IPS-18c (cell line): ENCODE results near the gene MTFMT.
"Not testable (repeated sequence)": the region's sequence is repeated elsewhere in the genome, so short reads cannot be mapped to it uniquely, and the experiment has no call there.

ENCODE experiments used
- H3K4me3 ChIP-seq: 2 replicates; pipeline ENCODE4 v1.7.0; 2013; ENCODE audit warnings: low read depth, mild to moderate bottlenecking, low read length, moderate library complexity; ENCODE audit not compliant: insufficient read depth
- H3K9me3 ChIP-seq: one replicate; pipeline ENCODE4 v1.6.1; 2013; ENCODE audit warnings: mild to moderate bottlenecking, low read length, moderate library complexity; ENCODE audit not compliant: control insufficient read depth, insufficient read depth

The MTFMT gene

DNA sequence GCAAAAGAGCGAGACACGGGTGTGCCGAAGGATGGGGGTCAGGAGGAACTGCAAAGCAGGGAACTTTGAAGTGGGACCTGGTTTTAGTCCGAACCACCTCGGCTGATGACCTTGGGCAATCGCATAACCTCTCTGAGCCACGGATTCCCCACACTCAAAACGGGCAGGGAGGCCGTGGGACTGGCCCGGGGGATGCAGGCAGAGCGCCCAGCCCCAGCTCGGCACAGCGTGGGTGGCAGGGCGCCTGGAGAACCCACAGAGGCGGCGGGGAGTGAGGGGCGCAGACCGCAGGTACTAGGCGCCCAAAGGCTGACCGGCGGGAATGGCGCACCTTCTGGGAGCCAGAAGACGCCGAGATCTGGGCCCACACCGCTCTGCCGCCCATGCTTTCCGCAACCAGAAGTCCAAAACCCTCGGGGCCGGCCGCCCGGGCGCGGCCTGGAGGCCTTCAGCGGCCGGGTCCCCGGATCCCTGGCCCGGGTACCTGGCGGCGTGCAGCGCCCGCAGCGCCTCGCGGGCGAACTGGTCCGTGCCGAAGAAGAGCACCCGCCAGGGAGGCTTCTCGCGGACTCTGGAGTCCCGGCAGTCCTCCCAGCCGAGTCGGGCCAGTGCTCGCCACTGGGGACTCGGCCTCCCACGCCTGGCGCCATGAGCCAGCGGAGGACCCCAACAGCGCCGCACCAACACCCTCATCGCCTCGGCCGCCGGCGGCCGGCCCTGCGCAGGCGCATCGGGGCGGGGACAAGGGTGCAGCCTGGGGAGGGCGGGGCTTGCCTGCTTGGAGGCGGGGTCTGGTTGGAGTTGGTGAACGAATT is at the start of gene MTFMT:
TSS of gene MTFMT (minus strand) at position 719 of the 815 bp plus-strand sequence. CDS start at position 693, 26 bp downstream.
- peak within 1 kb of the TSS; percentile 98 for H3K4me3 ChIP-seq
- peaks cover 2% of the 10 kb centered on the region for H3K9me3 ChIP-seq

DNA sequence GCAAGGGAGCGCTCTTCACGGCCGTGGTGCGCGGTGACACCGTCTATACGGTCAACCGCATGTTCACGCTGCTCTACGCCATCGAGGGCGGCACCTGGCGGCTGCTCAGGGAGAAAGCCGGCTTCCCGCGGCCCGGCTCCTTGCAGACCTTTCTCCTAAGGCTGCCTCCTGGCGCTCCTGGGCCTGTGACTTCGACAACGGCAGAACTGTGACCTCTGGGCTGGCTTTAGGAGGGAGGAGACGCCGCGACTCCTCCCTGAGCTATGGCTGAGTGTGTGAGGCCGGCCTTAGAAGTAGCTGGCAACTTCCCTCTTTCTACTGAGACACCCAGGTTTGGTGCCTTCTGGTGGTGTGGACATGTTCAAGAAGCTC is 48.5 kb upstream of the MTFMT start:
- Histone ChIP-seq H3K4me3 (no peak overlapping the region), H3K9me3 (no peaks in the 10 kb centered on the region)

DNA sequence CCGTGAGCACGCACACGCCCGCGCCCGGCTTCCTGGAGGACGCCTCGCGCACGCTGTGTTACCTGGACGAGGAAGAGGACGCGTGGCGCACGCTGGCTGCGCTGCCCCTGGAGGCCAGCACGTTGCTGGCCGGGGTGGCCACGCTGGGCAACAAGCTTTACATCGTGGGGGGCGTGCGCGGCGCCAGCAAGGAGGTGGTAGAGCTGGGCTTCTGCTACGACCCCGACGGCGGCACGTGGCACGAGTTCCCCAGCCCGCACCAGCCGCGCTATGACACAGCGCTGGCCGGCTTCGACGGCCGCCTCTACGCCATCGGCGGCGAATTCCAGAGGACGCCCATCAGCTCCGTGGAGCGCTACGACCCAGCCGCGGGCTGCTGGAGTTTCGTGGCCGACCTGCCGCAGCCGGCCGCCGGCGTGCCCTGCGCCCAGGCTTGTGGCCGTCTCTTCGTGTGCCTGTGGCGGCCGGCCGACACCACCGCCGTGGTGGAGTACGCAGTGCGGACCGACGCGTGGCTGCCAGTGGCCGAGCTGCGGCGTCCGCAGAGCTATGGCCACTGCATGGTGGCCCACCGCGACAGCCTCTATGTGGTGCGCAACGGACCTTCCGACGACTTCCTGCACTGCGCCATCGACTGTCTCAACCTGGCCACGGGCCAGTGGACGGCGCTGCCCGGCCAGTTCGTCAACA is 48.0 kb upstream of the MTFMT start:
- H3K4me3 ChIP-seq = no peak overlapping the region
- peaks cover 2% of the 10 kb centered on the region for H3K9me3 ChIP-seq

DNA sequence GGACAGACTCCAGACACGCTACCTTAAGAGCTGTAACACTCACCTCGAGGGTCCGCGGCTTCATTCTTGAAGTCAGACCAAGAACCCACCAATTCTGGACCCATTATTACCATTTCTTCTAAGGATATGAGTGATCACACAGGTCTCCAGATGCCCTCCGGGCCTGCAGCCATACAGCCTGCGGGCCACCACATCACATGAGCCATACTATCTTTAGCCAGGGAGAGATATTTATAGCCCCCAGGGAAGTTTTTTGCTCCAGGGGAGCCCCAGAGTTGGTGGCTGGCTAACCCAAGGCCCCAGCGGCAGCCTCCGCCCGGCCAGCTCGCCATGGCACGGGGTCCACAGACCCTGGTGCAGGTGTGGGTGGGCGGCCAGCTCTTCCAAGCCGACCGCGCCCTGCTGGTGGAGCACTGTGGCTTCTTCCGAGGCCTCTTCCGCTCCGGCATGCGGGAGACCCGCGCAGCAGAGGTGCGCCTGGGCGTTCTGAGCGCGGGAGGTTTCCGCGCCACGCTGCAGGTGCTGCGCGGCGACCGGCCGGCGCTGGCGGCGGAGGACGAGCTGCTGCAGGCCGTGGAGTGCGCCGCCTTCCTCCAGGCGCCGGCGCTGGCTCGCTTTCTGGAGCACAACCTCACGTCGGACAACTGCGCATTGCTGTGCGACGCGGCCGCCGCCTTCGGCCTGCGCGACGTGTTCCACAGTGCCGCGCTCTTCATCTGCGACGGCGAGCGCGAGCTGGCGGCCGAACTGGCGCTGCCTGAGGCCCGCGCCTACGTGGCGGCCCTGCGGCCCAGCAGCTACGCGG is 47.2 kb upstream of the MTFMT start, which contains the start of gene KBTBD13:
TSS of gene KBTBD13 (plus strand) at position 261 of the 805 bp plus-strand sequence. CDS start at position 331, 70 bp downstream.
- Histone ChIP-seq H3K9me3 (peaks cover 2% of the 10 kb centered on the region), H3K4me3 (no peak within 1 kb of the TSS)

DNA sequence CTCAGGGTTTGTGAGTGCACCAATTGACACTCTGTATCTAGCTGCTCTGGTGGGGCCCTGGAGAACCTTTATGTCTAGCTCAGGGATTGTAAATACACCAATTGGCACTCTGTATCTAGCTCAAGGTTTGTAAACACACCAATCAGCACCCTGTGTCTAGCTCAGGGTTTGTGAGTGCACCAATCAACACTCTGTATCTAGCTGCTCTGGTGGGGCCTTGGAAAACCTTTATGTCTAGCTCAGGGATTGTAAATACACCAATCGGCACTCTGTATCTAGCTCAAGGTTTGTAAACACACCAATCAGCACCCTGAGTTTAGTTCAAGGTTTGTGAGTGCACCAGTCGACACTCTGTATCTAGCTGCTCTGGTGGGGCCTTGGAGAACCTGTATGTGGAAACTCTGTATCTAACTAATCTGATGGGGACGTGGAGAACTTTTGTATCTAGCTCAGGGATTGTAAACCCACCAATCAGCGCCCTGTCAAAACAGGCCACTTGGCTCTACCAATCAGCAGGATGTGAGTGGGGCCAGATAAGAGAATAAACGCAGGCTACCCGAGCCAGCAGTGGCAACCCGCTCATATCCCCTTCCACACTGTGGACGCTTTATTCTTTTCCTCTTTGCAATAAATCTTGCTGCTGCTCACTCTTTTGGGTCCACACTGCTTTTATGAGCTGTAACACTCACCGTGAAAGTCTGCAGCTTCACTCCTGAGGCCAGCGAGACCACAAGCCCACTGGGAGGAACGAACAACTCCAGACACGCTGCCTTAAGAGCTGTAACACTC is 46.4 kb upstream of the MTFMT start:
- H3K4me3 ChIP-seq, H3K9me3 ChIP-seq: not testable (repeated sequence)

DNA sequence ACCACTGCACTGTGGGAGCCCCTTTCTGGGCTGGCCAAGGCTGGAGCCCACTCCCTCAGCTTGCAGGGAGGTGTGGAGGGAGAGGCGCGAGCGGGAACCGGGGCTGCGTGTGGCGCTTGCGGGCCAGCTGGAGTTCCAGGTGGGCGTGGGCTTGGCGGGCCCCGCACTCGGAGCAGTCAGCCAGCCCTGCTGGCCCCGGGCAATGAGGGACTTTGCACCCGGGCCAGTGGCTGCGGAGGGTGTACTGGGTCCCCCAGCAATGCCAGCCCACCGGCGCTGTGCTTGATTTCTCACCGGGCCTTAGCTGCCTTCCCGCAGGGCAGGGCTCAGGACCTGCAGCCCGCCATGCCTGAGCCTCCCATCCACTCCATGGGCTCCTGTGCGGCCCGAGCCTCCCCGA is 45.5 kb upstream of the MTFMT start:
- H3K9me3 ChIP-seq, H3K4me3 ChIP-seq: not testable (repeated sequence)

DNA sequence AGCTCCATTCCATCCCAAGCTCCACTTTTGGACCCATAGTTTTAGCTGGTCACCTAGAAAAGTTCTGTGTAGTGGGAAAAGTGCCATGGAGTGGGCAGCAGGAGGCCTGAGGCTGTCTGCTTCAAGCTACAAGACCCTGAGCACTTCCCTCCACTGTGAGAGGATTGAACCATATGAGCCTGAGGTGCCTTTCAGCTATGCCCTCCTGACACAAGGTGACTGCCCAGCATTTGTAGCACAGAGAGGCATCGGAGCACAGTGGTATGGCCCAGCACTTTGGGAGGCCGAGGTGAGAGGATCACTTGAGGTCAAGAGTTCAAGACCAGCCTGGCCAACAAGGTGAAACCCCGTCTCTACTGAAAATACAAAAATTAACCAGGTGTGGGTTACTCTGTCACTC is 43.2 kb upstream of the MTFMT start:
- peaks cover 2% of the 10 kb centered on the region for H3K9me3 ChIP-seq
- no peak overlapping the region for H3K4me3 ChIP-seq

DNA sequence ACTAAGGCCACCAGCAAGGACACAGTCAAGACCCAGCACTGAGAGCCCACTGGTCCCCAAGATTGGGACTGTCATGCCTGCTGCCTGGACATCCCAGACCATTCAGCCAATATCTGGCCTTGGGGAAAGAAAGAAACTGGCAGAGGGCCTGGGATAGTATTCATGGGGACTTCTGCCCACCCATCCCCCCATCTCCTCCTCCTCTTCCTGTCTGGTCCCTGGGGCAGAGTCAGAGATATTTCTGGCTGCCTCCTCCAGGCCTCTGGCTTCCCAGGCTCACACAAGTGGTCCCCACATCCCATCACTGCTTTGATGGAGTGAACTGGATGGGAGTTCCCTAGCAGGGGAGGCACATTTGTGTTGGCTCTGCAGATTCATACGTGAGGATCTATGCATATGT is 42.6 kb upstream of the MTFMT start:
- Histone ChIP-seq H3K9me3 (peaks cover 2% of the 10 kb centered on the region), H3K4me3 (no peak overlapping the region)

DNA sequence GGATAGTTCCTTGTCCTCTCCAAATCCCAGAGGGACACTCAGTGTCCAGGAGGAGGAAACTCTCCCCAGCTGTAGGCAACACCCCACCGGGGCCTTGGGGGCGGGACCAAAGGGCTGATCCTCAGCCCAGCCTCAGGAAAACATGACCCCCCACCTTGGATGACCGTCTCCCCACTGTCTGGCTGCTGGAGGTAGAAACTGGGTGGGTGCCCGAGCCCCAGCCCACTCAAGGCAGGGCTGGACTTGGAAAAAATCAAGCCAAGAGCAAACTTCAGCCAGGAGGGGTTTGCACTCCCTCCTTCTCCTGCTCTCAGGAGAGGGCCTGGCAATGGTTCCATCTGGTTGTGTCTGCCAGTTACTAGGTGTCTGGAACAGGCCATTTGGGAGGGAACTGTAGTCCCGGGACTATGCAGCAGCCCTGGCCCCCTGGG is 42.0 kb upstream of the MTFMT start:
- no peak overlapping the region for H3K4me3 ChIP-seq

DNA sequence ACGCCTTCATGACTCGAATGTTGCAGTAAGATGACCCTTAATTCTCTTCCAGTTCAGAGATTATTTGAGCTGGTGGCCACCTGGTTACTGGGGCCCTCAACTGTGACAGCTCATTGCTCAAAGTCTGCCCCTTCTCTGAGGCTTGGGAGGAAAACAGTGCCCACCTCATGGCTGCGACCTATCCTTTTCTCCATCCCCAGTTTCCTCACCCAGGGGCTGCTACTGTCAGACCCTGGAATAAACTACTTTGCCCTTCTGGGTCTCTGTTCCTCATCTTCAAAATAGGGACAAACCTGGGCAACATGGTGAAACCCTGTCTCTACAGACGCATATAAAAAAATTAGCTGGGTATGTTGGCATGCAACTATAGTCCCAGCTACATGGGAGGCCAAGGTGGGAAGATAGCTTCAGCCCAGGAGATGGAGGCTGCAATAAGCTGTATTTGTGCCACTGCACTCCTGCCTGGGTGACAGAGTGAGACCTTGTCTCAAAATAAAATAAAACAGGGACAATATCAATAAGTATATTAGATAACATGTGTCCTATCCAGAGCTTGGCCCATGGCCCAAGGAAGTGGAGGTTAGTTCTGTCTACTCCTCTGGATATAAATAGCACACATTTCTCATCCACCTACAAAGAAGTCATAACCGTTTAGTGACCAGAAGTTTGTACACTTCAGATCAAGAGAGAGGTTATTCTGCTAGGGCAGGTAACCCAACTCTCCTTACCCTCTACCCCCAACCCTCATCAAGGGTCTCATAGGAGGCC is 40.5 kb upstream of the MTFMT start:
- H3K9me3 ChIP-seq = peaks cover 2% of the 10 kb centered on the region

More for the DNA sequence above, 42.0 kb upstream of the MTFMT start:
- H3K9me3 ChIP-seq = peaks cover 2% of the 10 kb centered on the region

DNA sequence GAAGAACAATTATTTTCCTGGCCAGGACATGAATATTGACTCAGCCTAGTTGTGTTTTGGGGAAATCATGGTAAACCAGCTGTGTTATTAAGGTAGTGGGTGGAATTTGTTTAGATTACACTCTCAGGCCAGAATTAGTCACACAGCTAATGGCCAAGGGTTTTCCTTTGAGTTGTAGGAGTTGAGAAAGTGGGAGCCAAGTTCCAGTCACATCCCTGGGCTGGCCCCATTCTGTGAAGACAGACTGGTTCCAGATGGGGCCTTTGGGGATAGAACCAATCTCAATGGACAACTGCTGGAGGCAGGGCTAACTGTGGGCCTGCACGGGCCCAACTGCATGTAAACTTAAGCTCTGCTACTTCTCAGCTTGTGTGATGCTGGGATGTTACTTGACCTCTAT is 39.7 kb upstream of the MTFMT start:
- no peak overlapping the region for H3K4me3 ChIP-seq
- H3K9me3 ChIP-seq = peaks cover 2% of the 10 kb centered on the region

More for the DNA sequence above, 40.5 kb upstream of the MTFMT start:
- H3K4me3 ChIP-seq = no peak overlapping the region

DNA sequence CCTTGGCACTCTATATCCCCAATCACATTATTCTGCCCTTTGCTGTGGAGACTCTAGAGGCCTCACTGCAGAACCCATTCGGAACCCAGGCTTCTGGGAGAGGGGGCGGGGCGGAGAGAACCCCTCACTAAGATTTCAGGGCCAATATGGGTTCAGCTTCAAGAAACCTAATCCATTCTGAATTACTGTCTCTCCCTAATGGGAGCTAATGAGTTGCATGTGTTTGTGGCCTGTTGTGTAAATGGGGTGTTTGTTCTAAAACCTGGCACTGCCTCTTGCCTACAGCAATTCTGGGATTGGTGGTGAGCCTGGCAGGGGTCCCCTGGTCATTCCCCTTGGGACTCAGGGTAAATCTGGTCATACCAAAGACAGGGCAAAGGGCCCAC is 39.0 kb upstream of the MTFMT start:
- H3K4me3 ChIP-seq = peak overlapping the region; percentile 69; the same call in 1 of the 2 replicates

DNA sequence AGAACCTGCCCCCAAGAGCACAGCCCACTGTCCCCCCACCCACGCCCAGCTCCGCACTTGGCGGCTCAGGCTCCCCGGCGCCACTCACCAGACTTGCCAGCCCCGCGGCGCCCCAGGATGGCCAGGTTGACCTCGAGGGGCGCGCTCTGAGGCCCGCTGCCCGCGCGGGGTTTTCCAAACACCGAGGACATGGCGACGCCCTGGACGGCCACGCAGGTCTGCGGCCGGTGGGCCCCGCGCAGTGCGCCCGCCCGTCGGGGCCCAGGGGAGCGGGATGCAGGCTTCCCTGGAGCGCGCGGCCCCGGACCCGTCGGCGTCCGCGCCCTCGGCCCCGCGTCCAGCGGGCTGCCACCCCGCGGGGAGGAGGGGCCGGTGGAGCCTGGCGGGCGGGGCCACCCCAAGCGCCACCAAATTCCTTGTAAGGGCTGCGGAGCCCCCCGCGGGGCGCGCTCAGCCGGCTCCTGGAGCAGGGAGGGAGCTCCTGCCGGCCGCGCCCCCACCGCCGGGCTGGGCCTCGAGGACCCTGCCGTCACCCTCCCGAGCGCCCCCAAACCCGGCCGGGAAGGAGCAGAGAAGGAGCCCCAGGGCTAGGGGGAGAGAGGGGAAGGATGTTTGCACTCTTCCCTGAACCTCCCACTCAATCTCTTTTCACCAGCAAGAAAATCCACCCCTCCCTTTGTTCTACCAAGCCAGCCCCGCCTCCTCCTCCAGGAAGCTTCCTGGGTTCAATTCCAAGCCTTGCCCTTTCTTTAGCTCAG is 38.4 kb upstream of the MTFMT start, which contains the start of gene RASL12:
TSS of gene RASL12 (minus strand) at position 347 of the 758 bp plus-strand sequence. CDS start at position 191, 156 bp downstream.
- peak within 1 kb of the TSS; percentile 69 for H3K4me3 ChIP-seq

More for the DNA sequence above, 39.0 kb upstream of the MTFMT start:
- H3K9me3 ChIP-seq = peaks cover 2% of the 10 kb centered on the region

DNA sequence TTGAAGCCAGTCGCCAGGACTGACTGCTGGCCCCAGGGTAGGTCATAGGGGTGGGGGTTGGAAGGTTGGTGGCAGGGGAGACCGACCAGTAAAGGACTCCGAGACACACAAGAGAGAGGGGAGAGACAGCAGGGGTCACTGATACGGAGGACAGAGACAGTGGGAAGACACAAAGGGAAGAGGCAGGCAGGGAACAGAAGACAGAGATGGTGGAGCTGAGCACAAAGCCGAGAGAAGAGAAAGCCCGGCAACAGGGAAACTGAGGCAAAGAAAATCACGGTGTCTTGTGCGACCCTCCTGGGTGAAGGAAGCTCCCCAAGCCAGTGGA is 37.8 kb upstream of the MTFMT start:
- H3K9me3 ChIP-seq = no peaks in the 10 kb centered on the region
- peak overlapping the region; percentile 69 for H3K4me3 ChIP-seq

More for the DNA sequence above, 38.4 kb upstream of the MTFMT start, which contains the start of gene RASL12:
- H3K9me3 ChIP-seq = peaks cover 2% of the 10 kb centered on the region

DNA sequence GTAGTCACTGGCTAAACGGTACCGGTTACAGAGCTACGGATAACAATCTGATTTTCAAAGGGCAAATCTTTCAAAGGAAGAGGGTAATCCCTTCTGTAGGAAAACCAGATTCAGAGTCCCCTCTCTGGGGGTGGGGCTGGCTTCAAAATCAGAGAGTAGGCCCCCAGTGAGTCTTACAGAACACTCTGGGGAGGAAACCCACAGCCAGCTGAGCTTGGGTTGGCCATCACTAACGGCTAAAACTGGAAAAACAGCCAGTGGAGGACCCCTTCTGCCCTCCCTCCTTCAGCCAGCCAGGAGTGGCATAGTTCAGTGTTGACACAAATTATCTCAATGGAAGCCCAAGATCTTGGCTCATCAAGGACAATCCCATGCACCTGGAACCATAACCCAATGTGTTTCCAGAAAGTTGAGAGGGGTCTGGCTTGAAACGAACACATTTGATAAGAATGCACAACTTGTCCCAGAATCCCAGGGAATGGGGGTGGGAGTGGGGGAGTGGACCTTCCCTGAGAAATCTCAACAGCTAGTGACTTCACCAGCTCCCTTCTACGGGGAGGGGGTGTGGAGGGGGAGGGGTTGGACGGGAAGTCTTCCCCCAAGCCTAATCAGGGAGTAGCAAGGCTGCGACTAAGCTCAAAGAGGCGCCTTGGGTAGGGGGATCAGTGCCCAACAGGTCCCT is 37.3 kb upstream of the MTFMT start:
- Histone ChIP-seq H3K4me3 (peak overlapping the region; percentile 69), H3K9me3 (no peaks in the 10 kb centered on the region)
